A549 (cell line): ENCODE results near the gene TBATA.

Source experiments
- CTCF ChIP-seq: fragments of >200 bp; sonication (Bioruptor Twin); formaldehyde crosslinking; IDR thresholded peaks from 3 replicates; pipeline ENCODE4 v1.5.1; 2016
- E2F6 ChIP-seq: IDR thresholded peaks from 2 replicates; pipeline ENCODE4 v1.6.1; 2012; ENCODE audit warnings: low read depth, borderline replicate concordance
- TF ChIP-seq, protein P1 (sequence below): fragments of >200 bp; sonication (Bioruptor Twin); formaldehyde crosslinking; IDR thresholded peaks from 2 replicates; pipeline ENCODE4 v1.6.1; 2016
- TF ChIP-seq, protein P2 (sequence below): fragments of 250-450 bp; sonication (Bioruptor Pico); IDR thresholded peaks from 2 replicates; pipeline ENCODE4 v1.5.0; 2021; ENCODE audit warnings: mild to moderate bottlenecking, moderate library complexity, borderline replicate concordance

GRCh38 chr10:70784016-70784415, 1.2 kb downstream of the TBATA start:
- TF ChIP-seq, protein P1, sequence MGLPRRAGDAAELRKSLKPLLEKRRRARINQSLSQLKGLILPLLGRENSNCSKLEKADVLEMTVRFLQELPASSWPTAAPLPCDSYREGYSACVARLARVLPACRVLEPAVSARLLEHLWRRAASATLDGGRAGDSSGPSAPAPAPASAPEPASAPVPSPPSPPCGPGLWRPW = no peak
- no peak for TF ChIP-seq CTCF
- no peak for TF ChIP-seq E2F6
- TF ChIP-seq, protein P2, sequence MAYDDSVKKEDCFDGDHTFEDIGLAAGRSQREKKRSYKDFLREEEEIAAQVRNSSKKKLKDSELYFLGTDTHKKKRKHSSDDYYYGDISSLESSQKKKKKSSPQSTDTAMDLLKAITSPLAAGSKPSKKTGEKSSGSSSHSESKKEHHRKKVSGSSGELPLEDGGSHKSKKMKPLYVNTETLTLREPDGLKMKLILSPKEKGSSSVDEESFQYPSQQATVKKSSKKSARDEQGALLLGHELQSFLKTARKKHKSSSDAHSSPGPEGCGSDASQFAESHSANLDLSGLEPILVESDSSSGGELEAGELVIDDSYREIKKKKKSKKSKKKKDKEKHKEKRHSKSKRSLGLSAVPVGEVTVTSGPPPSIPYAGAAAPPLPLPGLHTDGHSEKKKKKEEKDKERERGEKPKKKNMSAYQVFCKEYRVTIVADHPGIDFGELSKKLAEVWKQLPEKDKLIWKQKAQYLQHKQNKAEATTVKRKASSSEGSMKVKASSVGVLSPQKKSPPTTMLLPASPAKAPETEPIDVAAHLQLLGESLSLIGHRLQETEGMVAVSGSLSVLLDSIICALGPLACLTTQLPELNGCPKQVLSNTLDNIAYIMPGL (CRISPR knock-in tag) = no peak
